Neural cell (in vitro differentiated cells): ENCODE measurements around the gene ZFP36.

Source experiments
- SMC3 ChIP-seq: fragments of 450-650 bp; conservative IDR thresholded peaks from 2 replicates; pipeline ENCODE4 v1.6.1; 2014; ENCODE audit warnings: antibody characterized with exemption, mild to moderate bottlenecking, moderate library complexity; ENCODE audit not compliant: poor library complexity
- TF ChIP-seq, protein P1 (sequence below): fragments of 450-650 bp; IDR thresholded peaks from 2 replicates; pipeline ENCODE4 v1.5.1; 2014; ENCODE audit warnings: antibody characterized with exemption, mild to moderate bottlenecking, moderate library complexity; ENCODE audit not compliant: poor library complexity, severe bottlenecking

DNA sequence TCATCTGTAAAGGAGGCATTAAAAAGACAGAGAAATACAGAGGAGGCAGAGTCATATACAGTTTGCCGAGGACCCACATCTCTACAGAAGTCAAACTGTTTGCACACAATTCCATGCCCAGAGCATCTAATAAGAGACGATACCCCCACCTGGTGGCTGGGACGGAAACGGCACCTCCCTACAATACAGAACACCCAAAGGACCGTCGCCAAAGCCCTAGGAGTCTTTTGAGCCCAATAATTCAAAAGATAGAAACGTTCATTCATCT is 5.1 kb downstream of the ZFP36 start:
- peak; percentile 89 for TF ChIP-seq SMC3
- TF ChIP-seq, protein P1, sequence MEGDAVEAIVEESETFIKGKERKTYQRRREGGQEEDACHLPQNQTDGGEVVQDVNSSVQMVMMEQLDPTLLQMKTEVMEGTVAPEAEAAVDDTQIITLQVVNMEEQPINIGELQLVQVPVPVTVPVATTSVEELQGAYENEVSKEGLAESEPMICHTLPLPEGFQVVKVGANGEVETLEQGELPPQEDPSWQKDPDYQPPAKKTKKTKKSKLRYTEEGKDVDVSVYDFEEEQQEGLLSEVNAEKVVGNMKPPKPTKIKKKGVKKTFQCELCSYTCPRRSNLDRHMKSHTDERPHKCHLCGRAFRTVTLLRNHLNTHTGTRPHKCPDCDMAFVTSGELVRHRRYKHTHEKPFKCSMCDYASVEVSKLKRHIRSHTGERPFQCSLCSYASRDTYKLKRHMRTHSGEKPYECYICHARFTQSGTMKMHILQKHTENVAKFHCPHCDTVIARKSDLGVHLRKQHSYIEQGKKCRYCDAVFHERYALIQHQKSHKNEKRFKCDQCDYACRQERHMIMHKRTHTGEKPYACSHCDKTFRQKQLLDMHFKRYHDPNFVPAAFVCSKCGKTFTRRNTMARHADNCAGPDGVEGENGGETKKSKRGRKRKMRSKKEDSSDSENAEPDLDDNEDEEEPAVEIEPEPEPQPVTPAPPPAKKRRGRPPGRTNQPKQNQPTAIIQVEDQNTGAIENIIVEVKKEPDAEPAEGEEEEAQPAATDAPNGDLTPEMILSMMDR, result peak; percentile 98
